ENCODE data around the gene FBXL7.

FBXL7 gene

DNA sequence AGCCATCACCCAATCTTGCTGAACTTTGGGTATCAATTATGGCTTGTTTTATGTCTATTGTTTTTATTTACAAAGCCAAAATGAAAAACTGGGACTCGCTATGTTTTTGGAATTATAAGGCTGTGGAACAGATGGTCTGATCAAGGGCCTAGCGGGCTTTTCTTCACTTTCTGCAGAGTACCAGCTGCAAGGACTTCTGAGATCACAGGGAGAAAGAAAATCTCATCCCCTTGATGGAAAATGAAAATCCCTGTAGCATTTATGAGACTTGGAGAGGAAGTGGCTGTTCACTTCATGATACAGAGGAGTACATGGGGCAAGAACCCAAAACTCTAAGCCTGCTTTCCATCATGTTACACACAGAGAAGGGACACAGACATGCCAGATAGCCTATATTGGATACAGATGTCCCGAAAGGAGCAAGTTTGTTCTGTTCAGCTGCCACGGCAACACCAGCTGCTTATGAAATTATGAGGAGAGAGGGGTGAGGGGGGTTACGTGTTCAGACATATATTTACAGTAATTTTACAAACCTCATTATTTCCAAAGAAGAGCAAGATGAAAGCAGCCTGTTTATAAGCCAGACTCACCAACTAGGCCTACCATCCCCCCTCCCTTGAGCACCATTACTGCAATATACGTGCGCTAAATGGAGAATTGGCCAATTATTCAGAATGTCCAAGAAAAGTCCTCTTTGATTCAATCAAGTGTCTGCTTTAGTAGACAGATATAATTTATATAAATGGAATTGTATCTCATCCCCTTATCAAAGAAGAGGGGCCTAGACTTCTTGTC is 459.6 kb downstream of the FBXL7 start:
- TF ChIP-seq CTCF (IDR thresholded peaks at IDR 0.05; ENCODE audit: low read length) (no peak), EZH2 (IDR thresholded peaks at IDR 0.05; ENCODE audit: borderline replicate concordance, low read length) (no peak)
- Histone ChIP-seq H3K9ac (ENCODE audit: low read length) (no peak overlapping the region), H2AFZ (ENCODE audit: low read length) (no peak overlapping the region), H4K20me1 (ENCODE audit: insufficient read depth, low read length) (no peaks in the 10 kb centered on the region), H3K27ac (ENCODE audit: low read depth, low read length, poor library complexity, severe bottlenecking) (no peak overlapping the region), H3K4me1 (ENCODE audit: insufficient read depth, low read length, severe bottlenecking) (no peaks in the 10 kb centered on the region), H3K27me3 (ENCODE audit: insufficient read depth, low read length) (no peaks in the 10 kb centered on the region), H3K9me2 (ENCODE audit: low read depth, low read length) (no peaks in the 10 kb centered on the region), H3K4me2 (ENCODE audit: low read length) (no peak overlapping the region), H3K36me3 (ENCODE audit: insufficient read depth, low read length) (no peaks in the 10 kb centered on the region), H3K9me3 (ENCODE audit: low read length) (no peaks in the 10 kb centered on the region), H3K79me2 (ENCODE audit: insufficient read depth, low read length) (no peaks in the 10 kb centered on the region), H3F3A (ENCODE audit: insufficient read depth, low read length) (no peaks in the 10 kb centered on the region), H3K4me3 (ENCODE audit: low read depth, low read length, poor library complexity, severe bottlenecking) (no peak overlapping the region)

DNA sequence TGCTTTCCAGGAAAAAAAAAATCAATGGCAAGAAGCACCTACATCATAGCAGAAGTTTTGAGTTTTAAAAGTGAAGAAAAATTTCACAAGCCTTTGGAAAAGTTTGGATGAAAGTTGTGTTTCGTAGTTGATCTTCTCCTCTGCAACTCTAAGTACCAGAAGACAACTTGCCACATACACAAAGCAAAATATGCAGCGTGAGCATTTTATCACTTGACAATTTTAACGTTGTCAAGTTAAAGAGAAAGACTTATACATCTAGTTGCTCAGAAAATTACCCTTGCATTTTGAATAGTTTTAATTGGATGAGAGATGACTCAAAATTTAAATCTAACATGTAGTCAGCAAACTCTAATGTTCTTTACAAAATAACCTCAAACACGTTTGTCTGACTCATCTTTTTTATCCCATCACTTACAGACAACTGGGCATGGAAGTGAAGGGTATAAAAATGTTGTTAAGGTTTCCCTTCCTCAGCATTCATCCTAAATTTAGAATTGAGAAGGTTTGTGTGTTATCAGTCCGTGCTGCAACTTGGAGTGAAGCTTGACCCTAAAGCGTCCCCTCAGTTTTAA is 466.2 kb downstream of the FBXL7 start:
- H3F3A ChIP-seq (ENCODE audit: insufficient read depth, low read length): no peaks in the 10 kb centered on the region
- H3K27ac ChIP-seq (ENCODE audit: low read depth, low read length, poor library complexity, severe bottlenecking): no peak overlapping the region
- H3K9me3 ChIP-seq (ENCODE audit: low read length): no peaks in the 10 kb centered on the region
- H3K79me2 ChIP-seq (ENCODE audit: insufficient read depth, low read length): no peaks in the 10 kb centered on the region
- H3K9me2 ChIP-seq (ENCODE audit: low read depth, low read length): no peaks in the 10 kb centered on the region
- H3K4me1 ChIP-seq (ENCODE audit: insufficient read depth, low read length, severe bottlenecking): no peaks in the 10 kb centered on the region
- no peaks in the 10 kb centered on the region for H3K36me3 ChIP-seq (ENCODE audit: insufficient read depth, low read length)
- TF ChIP-seq CTCF (IDR thresholded peaks at IDR 0.05; ENCODE audit: low read length) (no peak), EZH2 (IDR thresholded peaks at IDR 0.05; ENCODE audit: borderline replicate concordance, low read length) (no peak)
- no peak overlapping the region for H3K9ac ChIP-seq (ENCODE audit: low read length)
- no peaks in the 10 kb centered on the region for H3K27me3 ChIP-seq (ENCODE audit: insufficient read depth, low read length)
- H3K4me3 ChIP-seq (ENCODE audit: low read depth, low read length, poor library complexity, severe bottlenecking): no peak overlapping the region
- H4K20me1 ChIP-seq (ENCODE audit: insufficient read depth, low read length): no peaks in the 10 kb centered on the region
- no peak overlapping the region for H2AFZ ChIP-seq (ENCODE audit: low read length)
- no peak overlapping the region for H3K4me2 ChIP-seq (ENCODE audit: low read length)

DNA sequence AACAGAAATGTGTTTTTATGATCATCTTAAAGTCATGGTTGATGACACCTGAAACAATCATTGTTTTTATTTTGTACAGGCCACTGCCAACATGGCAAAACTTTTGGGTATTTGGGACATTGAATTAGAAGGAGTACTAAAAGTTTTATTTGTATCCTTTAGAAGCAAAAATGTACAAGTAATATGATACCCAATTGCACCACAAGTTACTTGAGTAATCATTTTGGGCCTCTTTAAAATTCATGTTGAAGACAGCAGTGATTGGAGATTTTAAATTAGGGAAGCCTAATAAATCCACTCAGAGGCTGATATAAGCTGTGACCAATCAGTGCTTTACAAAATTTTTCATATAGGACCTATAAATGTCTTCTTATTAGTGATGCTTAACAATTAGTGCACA is 466.7 kb downstream of the FBXL7 start:
- H3K9ac ChIP-seq (ENCODE audit: low read length): no peak overlapping the region
- no peaks in the 10 kb centered on the region for H3K27me3 ChIP-seq (ENCODE audit: insufficient read depth, low read length)
- H3K79me2 ChIP-seq (ENCODE audit: insufficient read depth, low read length): no peaks in the 10 kb centered on the region
- H3K4me2 ChIP-seq (ENCODE audit: low read length): no peak overlapping the region
- H4K20me1 ChIP-seq (ENCODE audit: insufficient read depth, low read length): no peaks in the 10 kb centered on the region
- H2AFZ ChIP-seq (ENCODE audit: low read length): no peak overlapping the region
- no peaks in the 10 kb centered on the region for H3K9me2 ChIP-seq (ENCODE audit: low read depth, low read length)
- no peak overlapping the region for H3K4me3 ChIP-seq (ENCODE audit: low read depth, low read length, poor library complexity, severe bottlenecking)
- no peak overlapping the region for H3K27ac ChIP-seq (ENCODE audit: low read depth, low read length, poor library complexity, severe bottlenecking)
- no peaks in the 10 kb centered on the region for H3K9me3 ChIP-seq (ENCODE audit: low read length)
- TF ChIP-seq EZH2 (IDR thresholded peaks at IDR 0.05; ENCODE audit: borderline replicate concordance, low read length) (no peak), CTCF (IDR thresholded peaks at IDR 0.05; ENCODE audit: low read length) (no peak)
- no peaks in the 10 kb centered on the region for H3K36me3 ChIP-seq (ENCODE audit: insufficient read depth, low read length)
- no peaks in the 10 kb centered on the region for H3F3A ChIP-seq (ENCODE audit: insufficient read depth, low read length)
- no peaks in the 10 kb centered on the region for H3K4me1 ChIP-seq (ENCODE audit: insufficient read depth, low read length, severe bottlenecking)
